H1 (cell line): ENCODE data around the gene GAS6.

Source experiments
- CTCF ChIP-seq, 3 experiments: IDR thresholded peaks; 1 replicate in 2 of 3; 2 replicates in 1 of 3; pipeline versions ENCODE4 v1.5.1 to v1.6.1; 2011; ENCODE audit warnings: low read length in 3 of 3, mild to moderate bottlenecking in 3 of 3, inconsistent platforms in 2 of 3, low read depth in 1 of 3, moderate library complexity in 1 of 3; ENCODE audit not compliant: insufficient read depth in 1 of 3; ENCODE audit errors: control extremely low read depth in 1 of 3
- EGR1 ChIP-seq: IDR thresholded peaks from 2 replicates; pipeline ENCODE4 v1.6.1; 2011; ENCODE audit warnings: low read depth, low read length, borderline replicate concordance
- POLR2AphosphoS5 ChIP-seq: IDR thresholded peaks from 2 replicates; pipeline ENCODE4 v1.6.1; 2011; ENCODE audit warnings: low read depth, low read length
- USF2 ChIP-seq: IDR thresholded peaks from 2 replicates; pipeline ENCODE4 v1.6.1; 2011; ENCODE audit warnings: low read length, improper control_type of control experiment

GRCh38 chr13:113811081-113811928 lies 52.6 kb downstream of the GAS6 start:
- TF ChIP-seq POLR2AphosphoS5 (no peak), CTCF (IDR thresholded peaks at IDR 0.05; ENCODE audit: control extremely low read depth in 1 of 3, insufficient read depth in 1 of 3, low read depth in 1 of 3, low read length in 3 of 3) (no peak), EGR1 (no peak), USF2 (no peak)
